K562 (cell line): ENCODE measurements around the gene ANO4. TPM values are rescaled to one million over a fixed set of nuclear protein-coding genes. Genes with fewer than 3 reads are reported as not detected.

Source experiments
- ATAC-seq: fragments of 200-7000 bp; cut with Tn5 transposase; 3 replicates; pipeline ENCODE4 v1.9.1; 2020; ENCODE audit warnings: moderate library complexity
- BruUV-seq: library from RNA; stranded (reverse); fragments of 400-500 nt; replicated peaks from 2 replicates; lab custom pipeline; 2021; lab: Mats Ljungman, UMichigan
- CTCF ChIA-PET: fragments of 300-600 bp; formaldehyde crosslinking; extraction: SDS; loops from one replicate; lab custom pipeline; 2021; ENCODE audit warnings: low intra/inter-chr PET ratio; lab: Yijun Ruan, JAX
- POLR2A ChIA-PET: fragments of 300-600, 350-650 bp; sonication (Branson Sonifier 250); formaldehyde crosslinking; extraction: SDS; loops from one replicate; lab custom pipeline; 2021; ENCODE audit warnings: antibody characterized with exemption, inconsistent platforms; lab: Yijun Ruan, JAX
- DNase-seq, 4 experiments: peaks; one replicate each; pipeline versions ENCODE4 v3.0.0 to v3.0.0-alpha.2; 2011 to 2018; ENCODE audit warnings: low spot score in 3 of 4, mixed read lengths in 3 of 4; ENCODE audit errors: extremely low read depth in 1 of 4
- FAIRE-seq: peaks from 2 replicates; lab custom pipeline; 2011; peaks lifted over from hg19 to GRCh38; lab: Jason Lieb, UNC
- H2AFZ ChIP-seq: 2 replicates; pipeline ENCODE4 v1.6.0; 2011; ENCODE audit warnings: low read depth, low read length, control low read depth, inconsistent platforms
- H3K27ac ChIP-seq: fragments of 200-600 bp; 3 replicates; pipeline ENCODE4 v1.8.0; 2011; ENCODE audit warnings: low read depth, mild to moderate bottlenecking, control low read depth, inconsistent platforms, low read length, moderate library complexity, mixed read lengths; ENCODE audit errors: extremely low read depth
- H3K27me3 ChIP-seq, 2 experiments: fragments of 300-600 bp in 1 of 2; 2 replicates in 1 of 2; 3 replicates in 1 of 2; pipeline versions ENCODE4 v1.6.0 to v1.8.0; 2011; ENCODE audit warnings: inconsistent platforms in 2 of 2, low read length in 2 of 2, mild to moderate bottlenecking in 1 of 2, mixed read lengths in 1 of 2, moderate library complexity in 1 of 2; ENCODE audit not compliant: control insufficient read depth in 2 of 2, insufficient read depth in 2 of 2
- H3K36me3 ChIP-seq: fragments of 300-600 bp; 3 replicates; pipeline ENCODE4 v1.8.0; 2011; ENCODE audit warnings: mild to moderate bottlenecking, low read length, inconsistent platforms; ENCODE audit not compliant: control insufficient read depth, insufficient read depth
- H3K4me1 ChIP-seq, 2 experiments: fragments of 200-600 bp in 1 of 2; replicated peaks in 1 of 2; 2 replicates in 1 of 2; 3 replicates in 1 of 2; pipeline versions ENCODE4 v1.5.1 to v1.8.0; 2011; ENCODE audit warnings: inconsistent platforms in 2 of 2, low read length in 2 of 2, mild to moderate bottlenecking in 1 of 2, mixed read lengths in 1 of 2, moderate library complexity in 1 of 2; ENCODE audit not compliant: control insufficient read depth in 2 of 2, insufficient read depth in 2 of 2
- H3K4me2 ChIP-seq: 2 replicates; pipeline ENCODE4 v1.6.1; 2011; ENCODE audit warnings: low read length, control low read depth, inconsistent platforms, mixed read lengths; ENCODE audit not compliant: insufficient read depth
- H3K4me3 ChIP-seq: fragments of 200-600 bp; sonication (generic), shearing (Covaris generic); 2 replicates; pipeline ENCODE4 v1.5.1; 2016; ENCODE audit warnings: control low read depth, inconsistent platforms
- H3K79me2 ChIP-seq: fragments of 200-600 bp; 3 replicates; pipeline ENCODE4 v1.8.0; 2011; ENCODE audit warnings: low read length, inconsistent platforms; ENCODE audit not compliant: control insufficient read depth, insufficient read depth
- H3K9ac ChIP-seq, 2 experiments: 2 replicates each; pipeline versions ENCODE4 v1.6.0 to v1.6.1; 2011; ENCODE audit warnings: low read depth in 2 of 2, low read length in 2 of 2, control low read depth in 1 of 2, inconsistent platforms in 1 of 2, mild to moderate bottlenecking in 1 of 2, mixed read lengths in 1 of 2; ENCODE audit not compliant: insufficient read depth in 1 of 2
- H3K9me1 ChIP-seq: one replicate; pipeline ENCODE4 v1.6.0; 2011; ENCODE audit warnings: inconsistent platforms, mild to moderate bottlenecking, low read length, moderate library complexity; ENCODE audit not compliant: control insufficient read depth, insufficient read depth
- H3K9me3 ChIP-seq: replicated peaks from 2 replicates; pipeline ENCODE4 v1.5.1; 2011; ENCODE audit warnings: low read depth, low read length, inconsistent platforms; ENCODE audit not compliant: control insufficient read depth, insufficient read depth
- H4K20me1 ChIP-seq: replicated peaks from 2 replicates; pipeline ENCODE4 v1.6.1; 2011; ENCODE audit warnings: low read length, inconsistent platforms, mixed read lengths; ENCODE audit not compliant: control insufficient read depth, insufficient read depth
- ATF1 ChIP-seq, 2 experiments: fragments of 450-650 bp in 1 of 2; IDR thresholded peaks; 2 replicates each; pipeline ENCODE4 v1.6.1; 2016; ENCODE audit warnings: missing compliant biosample characterization in 1 of 2, missing genetic modification characterization in 1 of 2
- ATF7 ChIP-seq: fragments of 450-650 bp; IDR thresholded peaks from 2 replicates; pipeline ENCODE4 v1.7.1; 2014; ENCODE audit warnings: mild to moderate bottlenecking, moderate library complexity
- DDX20 ChIP-seq: fragments of 450-650 bp; IDR thresholded peaks from 2 replicates; pipeline ENCODE4 v1.6.1; 2016; ENCODE audit warnings: missing genetic modification characterization, low read depth, mild to moderate bottlenecking, missing compliant biosample characterization, moderate library complexity
- ERF ChIP-seq: fragments of 450-650 bp; formaldehyde crosslinking; IDR thresholded peaks from 2 replicates; pipeline ENCODE4 v1.4.0; 2020; ENCODE audit warnings: mild to moderate bottlenecking, mixed read lengths
- FOXM1 ChIP-seq, 2 experiments: fragments of 450-650 bp in 1 of 2; sonication (generic) in 1 of 2; formaldehyde crosslinking in 1 of 2; IDR thresholded peaks; 2 replicates each; pipeline versions ENCODE4 v1.6.1 to v1.9.0; 2017 to 2022; ENCODE audit warnings: low read depth in 2 of 2, mild to moderate bottlenecking in 2 of 2, missing genetic modification reagents in 1 of 2, moderate library complexity in 1 of 2
- SNIP1 ChIP-seq: fragments of 450-650 bp; IDR thresholded peaks from 2 replicates; pipeline ENCODE4 v1.7.1; 2017; ENCODE audit warnings: low read depth, mild to moderate bottlenecking
- TAF9B ChIP-seq: fragments of 450-650 bp; IDR thresholded peaks from 2 replicates; pipeline ENCODE4 v1.6.1; 2018; ENCODE audit warnings: mild to moderate bottlenecking; ENCODE audit not compliant: partially characterized antibody
- ZNF124 ChIP-seq: sonication (generic); formaldehyde crosslinking; IDR thresholded peaks from 2 replicates; pipeline ENCODE4 v1.8.1; 2022; ENCODE audit warnings: missing genetic modification reagents
- ZNF707 ChIP-seq: fragments of 250-450 bp; sonication (Bioruptor Pico); conservative IDR thresholded peaks from 2 replicates; pipeline ENCODE4 v1.8.0; 2022; ENCODE audit warnings: inconsistent platforms, mild to moderate bottlenecking, moderate library complexity
- ZNF717 ChIP-seq: fragments of 250-450 bp; sonication (Bioruptor Pico); IDR thresholded peaks from 2 replicates; pipeline ENCODE4 v1.5.0; 2021
- WGBS: fragments of 100-300 bp; shearing (Covaris generic); methylation state at CpG from one replicate; pipeline ENCODE4 v1.1.6; 2016; ENCODE audit warnings: low coverage, mixed read lengths; ENCODE audit not compliant: insufficient coverage; ENCODE audit errors: missing lambda C conversion rate; 5-methylcytosine and 5-hydroxymethylcytosine counted together
- in situ Hi-C: fragments of 300-500 bp; cut with MboI; formaldehyde crosslinking; loops from 4 replicates; pipeline ENCODE4 v1.15.0; 2018; ENCODE audit warnings: inconsistent platforms, mixed read lengths
- intact Hi-C: fragments of 100-400 bp; cut with micrococcal nuclease; formaldehyde crosslinking; loops from 2 replicates; pipeline ENCODE4 v1.14.2; 2022
- polyA plus RNA-seq, 8 experiments: library from polyadenylated mRNA; depleted of rRNA in 4 of 8; stranded (reverse) in 5 of 8; unstranded in 3 of 8; fragments of >200 nt; fragmentation: Nextera tagmentation in 2 of 8; fragmentation: Illumina TruSeq in 1 of 8; extraction: Ambion mirVana in 2 of 8; extraction: Trizol in 1 of 8; gene quantifications; 2 replicates each; pipeline versions ENCODE4 v1.2.1 to v1.2.3, GENCODE V29; 2011 to 2014; ENCODE audit warnings: inconsistent platforms in 1 of 8, missing spikeins in 1 of 8
- total RNA-seq, 7 experiments: library from RNA; depleted of rRNA in 6 of 7; stranded (reverse); fragments of >200 nt in 6 of 7; fragmentation: Illumina TruSeq in 2 of 7; extraction: Trizol in 2 of 7; gene quantifications; 2 replicates each; pipeline versions ENCODE4 v1.2.1 to v1.2.3, GENCODE V29; 2011 to 2021; ENCODE audit warnings: low replicate concordance in 1 of 7
- TF ChIP-seq, protein P1 (sequence below): fragments of 450-650 bp; formaldehyde crosslinking; conservative IDR thresholded peaks from 2 replicates; pipeline ENCODE4 v1.4.0; 2022; ENCODE audit warnings: mild to moderate bottlenecking, missing genetic modification characterization

ANO4 gene
- total and polyA plus RNA-seq, 9 of the 15 experiments (the other 6 are each of a cell fraction or from before 2014, with no cell fraction given), result not detected

DNA sequence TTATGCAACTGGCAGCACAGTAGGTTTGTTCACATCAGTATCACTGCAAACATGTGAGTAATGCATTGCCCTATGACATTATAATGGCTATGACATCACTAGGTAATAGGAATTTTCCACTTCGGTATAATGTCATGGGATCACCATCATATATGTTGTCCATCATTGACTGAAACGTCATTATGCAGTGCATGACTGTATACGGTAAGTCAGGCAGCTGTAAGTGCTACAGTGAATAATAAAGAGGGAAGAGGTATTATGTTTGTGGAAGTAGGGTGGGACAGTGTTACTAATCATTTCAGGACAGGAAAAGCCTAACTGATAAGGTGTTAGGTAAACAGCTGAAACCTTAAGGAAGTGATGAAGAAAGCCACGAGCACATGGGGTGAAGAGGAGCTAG, 68.1 kb downstream of the ANO4 start:
- FAIRE-seq, result no peak
- intact Hi-C loops, result no loop called here

GRCh38 chr12:100864366-100864765, 69.8 kb downstream of the ANO4 start:
- H3K27me3 ChIP-seq, result no peaks in the 10 kb centered on the region
- FAIRE-seq (no peak), DNase-seq (no peak), ATAC-seq (no peak)
- H3K4me3 ChIP-seq, result no peak overlapping the region
- POLR2A ChIA-PET, result no interaction called here
- H3K9ac ChIP-seq, result no peak overlapping the region
- H3K4me2 ChIP-seq, result no peak overlapping the region
- intact Hi-C loops (no loop called here), in situ Hi-C loops (no loop called here)
- no peaks in the 10 kb centered on the region for H3K79me2 ChIP-seq
- no peak overlapping the region for H3K27ac ChIP-seq
- TF ChIP-seq FOXM1 (IDR thresholded peaks at IDR 0.05; ENCODE audit: low read depth) (no peak), FOXM1 (CRISPR knock-in tag; IDR thresholded peaks at IDR 0.05; ENCODE audit: low read depth) (no peak), ATF1 (CRISPR knock-in tag; IDR thresholded peaks at IDR 0.05) (no peak), ATF1 (tag; IDR thresholded peaks at IDR 0.05) (no peak)
- no peaks in the 10 kb centered on the region for H4K20me1 ChIP-seq
- no peaks in the 10 kb centered on the region for H3K9me1 ChIP-seq
- 3% methylated on average over 6 of the region's 6 CpGs for WGBS
- no TSS peak for BruUV-seq
- CTCF ChIA-PET, result no interaction called here
- no peaks in the 10 kb centered on the region for H3K9me3 ChIP-seq
- no peaks in the 10 kb centered on the region for H3K36me3 ChIP-seq
- H3K4me1 ChIP-seq, result no peaks in the 10 kb centered on the region
- no peak overlapping the region for H2AFZ ChIP-seq

More for the DNA sequence above, 68.1 kb downstream of the ANO4 start:
- TF ChIP-seq ZNF717 (no peak), ERF (CRISPR knock-in tag) (no peak), TAF9B (no peak), SNIP1 (no peak), ATF7 (no peak), ZNF707 (CRISPR knock-in tag) (no peak), DDX20 (tag) (no peak), ZNF124 (no peak)
- TF ChIP-seq, protein P1, sequence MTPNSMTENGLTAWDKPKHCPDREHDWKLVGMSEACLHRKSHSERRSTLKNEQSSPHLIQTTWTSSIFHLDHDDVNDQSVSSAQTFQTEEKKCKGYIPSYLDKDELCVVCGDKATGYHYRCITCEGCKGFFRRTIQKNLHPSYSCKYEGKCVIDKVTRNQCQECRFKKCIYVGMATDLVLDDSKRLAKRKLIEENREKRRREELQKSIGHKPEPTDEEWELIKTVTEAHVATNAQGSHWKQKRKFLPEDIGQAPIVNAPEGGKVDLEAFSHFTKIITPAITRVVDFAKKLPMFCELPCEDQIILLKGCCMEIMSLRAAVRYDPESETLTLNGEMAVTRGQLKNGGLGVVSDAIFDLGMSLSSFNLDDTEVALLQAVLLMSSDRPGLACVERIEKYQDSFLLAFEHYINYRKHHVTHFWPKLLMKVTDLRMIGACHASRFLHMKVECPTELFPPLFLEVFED, result no peak
- no peaks in the 10 kb centered on the region for H3K36me3 ChIP-seq
- ATAC-seq (no peak), DNase-seq (no peak)
- no peaks in the 10 kb centered on the region for H4K20me1 ChIP-seq
- WGBS, result 0% methylated on average over 4 of the region's 4 CpGs
- no peaks in the 10 kb centered on the region for H3K9me1 ChIP-seq
- H3K27ac ChIP-seq, result no peak overlapping the region
- no TSS peak for BruUV-seq
- no peaks in the 10 kb centered on the region for H3K79me2 ChIP-seq
- in situ Hi-C loops, result no loop called here
- H3K4me1 ChIP-seq, result no peaks in the 10 kb centered on the region
- no peak overlapping the region for H3K4me2 ChIP-seq
- H3K4me3 ChIP-seq, result no peak overlapping the region
- H3K27me3 ChIP-seq, result no peaks in the 10 kb centered on the region
- H3K9me3 ChIP-seq, result no peaks in the 10 kb centered on the region
- no peak overlapping the region for H2AFZ ChIP-seq
- ChIA-PET POLR2A (no interaction called here), CTCF (no interaction called here)
- no peak overlapping the region for H3K9ac ChIP-seq
